ENCODE data around the gene UGDH. TPM values are rescaled to one million over a fixed set of nuclear protein-coding genes. Genes with fewer than 3 reads are reported as not detected.

UGDH gene
- total and polyA plus RNA-seq, 10 of the 15 experiments (the other 5 are each of a cell fraction or from before 2014, with no cell fraction given), result 11.1 to 60.3 (median 26.8) TPM

- TF ChIP-seq ZNF687 (IDR thresholded peaks at IDR 0.05) (no peak), SUZ12 (IDR thresholded peaks at IDR 0.05; ENCODE audit: unreplicated experiment) (no peak), CHD4 (IDR thresholded peaks at IDR 0.05) (no peak), CEBPB (IDR thresholded peaks at IDR 0.05; ENCODE audit: borderline replicate concordance in 1 of 2, low read depth in 2 of 2, low read length in 2 of 2) (no peak), CBFB (IDR thresholded peaks at IDR 0.05; ENCODE audit: low read depth) (no peak), NFYB (IDR thresholded peaks at IDR 0.05; ENCODE audit: insufficient read depth, low read depth, low read length) (no peak), MXI1 (IDR thresholded peaks at IDR 0.05; ENCODE audit: low read depth, low read length) (peak; percentile 75; the same call in 1 of the 2 replicates), IRF5 (IDR thresholded peaks at IDR 0.05; ENCODE audit: borderline replicate concordance) (no peak), PAX5 (IDR thresholded peaks at IDR 0.05; ENCODE audit: borderline replicate concordance, low read depth, low read length) (no peak), MEF2B (IDR thresholded peaks at IDR 0.05; ENCODE audit: partially characterized antibody, poor library complexity, severe bottlenecking) (peak; percentile 87)
Measured at GRCh38 chr4:39568805-39569204, 41.6 kb upstream of the UGDH start (continued).

All from GM12878 (cell line).